ENCODE results near the gene SPATA32. TPM values are rescaled to one million over a fixed set of nuclear protein-coding genes. Genes with fewer than 3 reads are reported as not detected.
A peak's percentile ranks its signal among the peaks of the same experiment; 100 is the strongest.
"Not testable (repeated sequence)": the region's sequence is repeated elsewhere in the genome, so short reads cannot be mapped to it uniquely, and the experiment has no call there.

Gene SPATA32
- total RNA-seq, 4 donors from 2014 or later = not detected

- DNase-seq = no peak
- H3K27me3 ChIP-seq = no peaks in the 10 kb centered on the region
- no peaks in the 10 kb centered on the region for H3K9me3 ChIP-seq
- H3K36me3 ChIP-seq = peaks cover 0 to 3% (median 0%) of the 10 kb centered on the region in 3 donors
- peaks cover 32 to 77% (median 47%) of the 10 kb centered on the region in 4 donors for H3K4me1 ChIP-seq
- TF ChIP-seq, protein P1, sequence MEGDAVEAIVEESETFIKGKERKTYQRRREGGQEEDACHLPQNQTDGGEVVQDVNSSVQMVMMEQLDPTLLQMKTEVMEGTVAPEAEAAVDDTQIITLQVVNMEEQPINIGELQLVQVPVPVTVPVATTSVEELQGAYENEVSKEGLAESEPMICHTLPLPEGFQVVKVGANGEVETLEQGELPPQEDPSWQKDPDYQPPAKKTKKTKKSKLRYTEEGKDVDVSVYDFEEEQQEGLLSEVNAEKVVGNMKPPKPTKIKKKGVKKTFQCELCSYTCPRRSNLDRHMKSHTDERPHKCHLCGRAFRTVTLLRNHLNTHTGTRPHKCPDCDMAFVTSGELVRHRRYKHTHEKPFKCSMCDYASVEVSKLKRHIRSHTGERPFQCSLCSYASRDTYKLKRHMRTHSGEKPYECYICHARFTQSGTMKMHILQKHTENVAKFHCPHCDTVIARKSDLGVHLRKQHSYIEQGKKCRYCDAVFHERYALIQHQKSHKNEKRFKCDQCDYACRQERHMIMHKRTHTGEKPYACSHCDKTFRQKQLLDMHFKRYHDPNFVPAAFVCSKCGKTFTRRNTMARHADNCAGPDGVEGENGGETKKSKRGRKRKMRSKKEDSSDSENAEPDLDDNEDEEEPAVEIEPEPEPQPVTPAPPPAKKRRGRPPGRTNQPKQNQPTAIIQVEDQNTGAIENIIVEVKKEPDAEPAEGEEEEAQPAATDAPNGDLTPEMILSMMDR (IDR thresholded peaks at IDR 0.05) = no peak
- TF ChIP-seq POLR2A (IDR thresholded peaks at IDR 0.05) = no peak
- H3K4me3 ChIP-seq = no peak overlapping the region
- peak overlapping the region in 3 of 4 donors; percentile 53 to 100 (median 98) for H3K27ac ChIP-seq
Measured at GRCh38 chr17:45305530-45306087, 43.7 kb upstream of the SPATA32 start.

GRCh38 chr17:45302649-45303173, 40.8 kb upstream of the SPATA32 start:
- Histone ChIP-seq H3K9me3 (no peaks in the 10 kb centered on the region), H3K4me1 (peaks cover 18 to 75% (median 33%) of the 10 kb centered on the region in 4 donors), H3K27ac (peak overlapping the region; percentile 57 to 83 (median 78)), H3K4me3 (no peak overlapping the region), H3K27me3 (no peaks in the 10 kb centered on the region), H3K36me3 (no peaks in the 10 kb centered on the region)
- TF ChIP-seq POLR2A (IDR thresholded peaks at IDR 0.05) = no peak
- TF ChIP-seq, protein P1 (IDR thresholded peaks at IDR 0.05) = no peak
- DNase-seq = peak in 2 of 3 donors; percentile 75 to 81

DNA sequence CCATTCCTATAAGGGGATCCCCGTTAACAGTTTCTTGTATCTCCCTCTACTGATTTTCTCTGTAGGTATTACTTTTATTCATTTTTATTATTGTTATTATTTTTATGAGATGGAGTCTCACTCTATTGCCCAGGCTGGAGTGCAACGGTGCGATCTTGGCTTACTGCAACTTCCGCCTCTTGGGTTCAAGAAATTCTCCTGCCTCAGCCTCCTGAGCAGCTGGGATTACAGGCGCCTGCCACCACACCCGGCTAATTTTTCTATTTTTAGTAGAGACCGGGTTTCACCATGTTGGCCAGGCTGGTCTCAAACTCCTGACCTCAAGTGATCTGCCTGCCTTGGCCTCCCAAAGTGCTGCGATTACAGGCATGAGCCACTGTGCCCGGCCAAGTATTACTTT, 40.3 kb upstream of the SPATA32 start:
- not testable (repeated sequence) for DNase-seq
- Histone ChIP-seq H3K27ac (peak overlapping the region; percentile 57 to 83 (median 78)), H3K4me1 (peaks cover 14 to 76% (median 32%) of the 10 kb centered on the region in 4 donors)

GRCh38 chr17:45301674-45302073, 39.8 kb upstream of the SPATA32 start:
- no peak for DNase-seq
- no peak for TF ChIP-seq POLR2A (IDR thresholded peaks at IDR 0.05)
- TF ChIP-seq, protein P1 (IDR thresholded peaks at IDR 0.05) = no peak
- no peaks in the 10 kb centered on the region for H3K9me3 ChIP-seq
- H3K36me3 ChIP-seq = no peaks in the 10 kb centered on the region
- no peaks in the 10 kb centered on the region for H3K27me3 ChIP-seq
- no peak overlapping the region for H3K4me3 ChIP-seq
- peaks cover 9 to 76% (median 28%) of the 10 kb centered on the region in 4 donors for H3K4me1 ChIP-seq
- H3K27ac ChIP-seq = peak overlapping the region in 3 of 4 donors; percentile 57 to 83 (median 78)

More for the DNA sequence above, 40.3 kb upstream of the SPATA32 start:
- not testable (repeated sequence) for H3K9me3 ChIP-seq, H3K4me3 ChIP-seq, H3K36me3 ChIP-seq, H3K27me3 ChIP-seq

DNA sequence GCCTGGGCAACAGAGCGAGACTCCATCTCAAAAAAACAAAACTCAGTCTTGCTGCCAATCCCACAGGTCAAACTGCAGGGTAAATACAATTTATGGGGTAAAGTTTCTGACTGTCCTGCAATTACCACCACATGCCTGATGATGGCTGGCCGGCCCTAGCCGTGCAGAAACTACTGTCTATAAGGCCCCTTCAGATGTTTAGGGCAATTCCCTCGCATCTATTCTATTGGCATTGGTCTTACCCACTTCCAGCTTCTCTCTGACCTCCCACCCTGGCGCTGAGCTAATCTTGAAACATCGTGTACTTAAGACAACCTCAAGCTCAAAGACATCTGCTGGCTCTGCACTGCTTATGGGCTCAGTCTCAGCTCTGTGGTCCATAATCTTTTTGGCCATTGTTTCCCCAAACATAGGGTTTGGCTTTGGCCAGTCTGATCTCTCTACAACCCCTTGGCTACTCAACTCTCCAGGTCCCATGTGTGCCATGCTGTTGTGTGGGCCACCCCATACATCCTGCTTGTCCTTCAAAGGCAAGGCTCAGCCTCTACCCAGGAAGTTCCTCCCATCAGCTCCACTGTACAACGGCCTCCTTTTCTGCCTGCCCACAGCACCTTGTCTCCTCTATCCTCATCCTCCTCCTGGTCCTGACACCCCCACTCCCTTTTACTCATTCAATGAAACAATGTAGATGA, 38.3 kb upstream of the SPATA32 start:
- TF ChIP-seq, protein P1 (IDR thresholded peaks at IDR 0.05) = no peak
- no peak for TF ChIP-seq POLR2A (IDR thresholded peaks at IDR 0.05)
- Histone ChIP-seq H3K4me1 (peaks cover 9 to 77% (median 33%) of the 10 kb centered on the region in 4 donors), H3K9me3 (no peaks in the 10 kb centered on the region), H3K27ac (peak overlapping the region in 3 of 4 donors; percentile 36 to 50 (median 37)), H3K27me3 (no peaks in the 10 kb centered on the region), H3K36me3 (no peaks in the 10 kb centered on the region), H3K4me3 (no peak overlapping the region)
- no peak for DNase-seq

DNA sequence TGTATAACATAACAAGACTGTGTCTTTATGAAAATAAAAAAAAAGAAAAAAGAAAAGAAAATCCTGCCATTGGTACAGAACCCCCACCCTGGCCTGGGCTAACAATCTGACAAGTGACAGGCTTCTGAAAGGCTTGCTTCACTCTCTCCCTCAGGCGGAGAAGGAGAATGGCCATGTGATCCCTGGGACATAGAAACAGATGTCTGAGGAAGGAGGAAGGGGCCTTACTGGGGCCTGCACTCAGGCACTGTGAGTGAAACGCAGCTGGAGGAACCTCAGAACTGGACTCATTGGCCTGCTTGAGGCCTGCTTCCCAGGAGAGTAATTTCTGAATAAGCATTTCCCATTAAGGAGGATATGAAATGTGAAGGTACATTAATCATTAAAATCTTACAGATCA, 37.5 kb upstream of the SPATA32 start:
- Histone ChIP-seq H3K27me3 (no peaks in the 10 kb centered on the region), H3K4me3 (no peak overlapping the region), H3K27ac (peak overlapping the region in 3 of 4 donors; percentile 36 to 50 (median 37)), H3K36me3 (no peaks in the 10 kb centered on the region), H3K4me1 (peaks cover 7 to 80% (median 36%) of the 10 kb centered on the region in 4 donors), H3K9me3 (no peaks in the 10 kb centered on the region)
- no peak for TF ChIP-seq POLR2A (IDR thresholded peaks at IDR 0.05)
- TF ChIP-seq, protein P1 (IDR thresholded peaks at IDR 0.05) = no peak
- no peak for DNase-seq
